HG03378 (cell line): ENCODE results near the gene GUCY2D.

Experiments
- ATAC-seq: cut with Tn5 transposase; IDR thresholded peaks from one replicate; pipeline ENCODE4 v1.9.1; 2021; ENCODE audit warnings: mild to moderate bottlenecking, moderate library complexity; ENCODE audit not compliant: unreplicated experiment

The GUCY2D gene

GRCh38 chr17:7989781-7990655 lies 12.4 kb upstream of the GUCY2D start:
- peak; percentile 53 for ATAC-seq

DNA sequence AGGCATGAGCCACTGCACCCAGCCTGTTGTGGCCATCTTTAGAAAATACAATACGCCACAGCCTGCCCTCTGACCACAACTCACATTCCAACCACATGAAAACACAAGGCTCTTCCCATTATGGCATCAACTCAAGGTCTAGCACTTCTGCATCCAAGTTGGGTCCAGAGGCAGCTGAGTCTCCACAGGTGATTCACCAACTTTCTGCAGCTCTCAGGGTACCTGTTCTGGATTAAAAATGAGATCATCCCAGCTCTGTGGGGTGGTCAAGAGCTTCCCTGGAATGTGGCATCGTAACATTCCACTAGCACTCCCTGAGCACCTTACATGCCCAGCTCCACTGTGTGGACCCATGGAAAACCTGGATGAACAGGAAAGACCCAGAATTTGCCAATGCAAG lies 9.9 kb upstream of the GUCY2D start:
- ATAC-seq, result no peak

- ATAC-seq, result no peak
Observed at GRCh38 chr17:7992924-7993323, 9.5 kb upstream of the GUCY2D start.

DNA sequence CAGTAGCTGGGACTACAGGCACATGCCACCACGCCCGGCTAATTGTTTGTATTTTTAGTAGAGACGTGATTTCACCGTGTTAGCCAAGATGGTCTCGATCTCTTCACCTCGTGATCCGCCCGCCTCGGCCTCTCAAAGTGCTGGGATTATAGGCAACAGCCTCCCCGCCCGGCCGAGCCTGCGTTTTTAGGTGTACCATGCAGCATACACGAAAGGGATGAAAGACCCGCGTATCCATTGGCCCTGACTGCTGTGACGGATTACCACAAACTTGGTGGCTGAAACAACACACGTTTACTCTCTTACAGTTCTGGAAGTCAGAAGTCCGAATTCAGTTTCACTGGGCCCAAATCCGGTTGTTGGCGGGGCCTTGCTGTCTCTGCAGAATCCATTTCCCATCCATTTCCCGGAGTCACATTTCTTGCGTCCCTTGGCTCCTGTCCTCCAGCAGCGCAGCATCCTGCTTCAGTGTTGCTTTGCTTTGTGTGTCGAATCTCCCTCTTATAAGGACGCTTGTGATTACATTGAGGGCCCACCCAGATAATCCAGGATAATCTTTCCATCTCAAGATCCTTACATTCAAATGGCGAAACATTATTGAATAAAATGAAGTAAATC lies 8.3 kb upstream of the GUCY2D start:
- no peak for ATAC-seq

- ATAC-seq, result no peak
Observed at GRCh38 chr17:7995724-7996123, 6.7 kb upstream of the GUCY2D start.

GRCh38 chr17:7997186-7997585 lies 5.2 kb upstream of the GUCY2D start:
- no peak for ATAC-seq

DNA sequence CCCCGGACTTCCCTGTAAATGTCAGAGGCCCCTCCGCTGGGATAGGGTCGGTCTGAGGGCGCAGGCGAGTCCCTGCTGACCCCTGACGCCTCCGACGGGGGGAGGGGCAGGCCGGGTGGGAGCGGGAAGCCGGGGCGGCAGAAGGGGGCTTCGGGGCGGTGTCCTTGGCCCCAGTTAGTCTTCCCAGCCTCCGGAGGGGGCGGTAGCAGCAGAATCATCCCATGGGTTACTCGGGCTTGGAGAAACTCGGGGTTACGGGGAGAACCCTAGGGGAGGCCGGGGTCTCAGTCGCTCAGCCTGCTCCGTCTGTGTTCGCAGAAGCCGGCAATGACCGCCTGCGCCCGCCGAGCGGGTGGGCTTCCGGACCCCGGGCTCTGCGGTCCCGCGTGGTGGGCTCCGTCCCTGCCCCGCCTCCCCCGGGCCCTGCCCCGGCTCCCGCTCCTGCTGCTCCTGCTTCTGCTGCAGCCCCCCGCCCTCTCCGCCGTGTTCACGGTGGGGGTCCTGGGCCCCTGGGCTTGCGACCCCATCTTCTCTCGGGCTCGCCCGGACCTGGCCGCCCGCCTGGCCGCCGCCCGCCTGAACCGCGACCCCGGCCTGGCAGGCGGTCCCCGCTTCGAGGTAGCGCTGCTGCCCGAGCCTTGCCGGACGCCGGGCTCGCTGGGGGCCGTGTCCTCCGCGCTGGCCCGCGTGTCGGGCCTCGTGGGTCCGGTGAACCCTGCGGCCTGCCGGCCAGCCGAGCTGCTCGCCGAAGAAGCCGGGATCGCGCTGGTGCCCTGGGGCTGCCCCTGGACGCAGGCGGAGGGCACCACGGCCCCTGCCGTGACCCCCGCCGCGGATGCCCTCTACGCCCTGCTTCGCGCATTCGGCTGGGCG lies 542 bp downstream of the GUCY2D start:
- ATAC-seq, result no peak

- ATAC-seq, result no peak
Observed at GRCh38 chr17:8003594-8004181, 1.3 kb downstream of the GUCY2D start.

DNA sequence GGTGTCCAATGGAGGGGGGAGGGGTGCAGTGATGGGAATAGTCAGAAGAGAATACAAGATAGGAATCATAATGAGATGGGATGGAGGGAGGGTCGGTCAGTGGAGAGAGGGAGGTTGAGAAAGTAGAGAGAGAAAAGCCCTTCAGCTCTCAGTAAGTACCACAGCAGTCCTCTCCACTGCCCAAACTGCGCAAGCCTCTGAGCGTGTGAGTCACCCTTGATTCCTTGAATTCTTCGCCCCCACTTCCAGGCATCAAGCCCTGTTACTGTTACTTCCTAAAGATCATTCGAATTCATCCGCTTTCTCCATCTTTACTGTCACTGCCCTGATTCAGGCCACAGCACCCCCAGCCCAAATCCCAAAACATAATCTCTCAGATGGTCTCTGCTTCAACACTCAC lies 2.5 kb downstream of the GUCY2D start:
- no peak for ATAC-seq

- no peak for ATAC-seq
Observed at GRCh38 chr17:8005357-8005756, 2.9 kb downstream of the GUCY2D start.

GRCh38 chr17:8005967-8006730 lies 3.7 kb downstream of the GUCY2D start:
- ATAC-seq, result no peak

DNA sequence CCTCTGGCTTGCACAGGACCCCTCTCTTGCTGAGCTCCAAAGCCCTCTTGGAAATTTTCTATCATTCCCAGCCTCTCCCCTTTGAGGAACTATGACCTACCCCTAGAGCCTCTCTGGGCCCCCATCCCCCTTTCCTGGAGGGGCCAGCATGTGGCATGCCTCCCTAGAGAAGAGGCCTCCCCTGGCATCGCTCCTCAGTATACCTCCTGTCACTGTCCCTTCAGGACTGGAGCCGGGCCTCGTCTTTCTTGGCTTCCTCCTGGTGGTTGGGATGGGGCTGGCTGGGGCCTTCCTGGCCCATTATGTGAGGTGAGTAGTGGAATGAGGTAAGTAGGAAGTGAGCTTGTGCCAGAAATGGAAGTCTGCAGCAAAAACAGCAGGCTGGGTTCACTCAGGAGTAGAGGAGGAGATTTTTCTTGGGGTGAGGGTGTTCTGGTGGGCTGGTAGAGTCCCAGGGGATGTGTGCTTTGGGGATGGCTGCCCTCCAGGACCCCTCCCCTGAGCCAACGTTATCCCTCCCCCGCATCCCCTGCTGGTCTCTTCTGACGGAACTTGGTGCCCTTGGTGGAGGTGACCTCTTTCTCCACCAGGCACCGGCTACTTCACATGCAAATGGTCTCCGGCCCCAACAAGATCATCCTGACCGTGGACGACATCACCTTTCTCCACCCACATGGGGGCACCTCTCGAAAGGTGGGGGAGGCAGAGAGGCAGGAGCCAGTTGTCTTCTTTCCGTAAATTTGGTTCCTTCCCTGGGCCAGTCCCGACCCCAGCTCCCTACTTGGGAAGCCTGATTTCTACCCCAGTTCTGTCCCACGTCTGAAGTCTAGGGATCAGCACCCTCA lies 4.6 kb downstream of the GUCY2D start:
- no peak for ATAC-seq

DNA sequence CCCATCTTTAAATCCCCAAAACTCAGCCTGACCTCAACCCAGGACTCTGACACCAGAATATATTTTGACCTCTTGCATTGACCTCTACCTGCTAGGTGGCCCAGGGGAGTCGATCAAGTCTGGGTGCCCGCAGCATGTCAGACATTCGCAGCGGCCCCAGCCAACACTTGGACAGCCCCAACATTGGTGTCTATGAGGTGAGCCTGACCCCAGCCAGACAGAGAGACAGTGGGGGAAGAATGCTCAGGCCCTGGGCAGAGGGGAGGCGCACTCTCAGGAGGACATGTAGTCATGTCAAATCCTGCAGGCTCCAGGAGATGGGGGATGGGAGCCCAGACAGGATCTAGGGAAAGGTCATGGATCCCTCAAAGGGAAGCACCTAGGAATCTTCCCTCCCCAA lies 5.4 kb downstream of the GUCY2D start:
- ATAC-seq, result no peak

DNA sequence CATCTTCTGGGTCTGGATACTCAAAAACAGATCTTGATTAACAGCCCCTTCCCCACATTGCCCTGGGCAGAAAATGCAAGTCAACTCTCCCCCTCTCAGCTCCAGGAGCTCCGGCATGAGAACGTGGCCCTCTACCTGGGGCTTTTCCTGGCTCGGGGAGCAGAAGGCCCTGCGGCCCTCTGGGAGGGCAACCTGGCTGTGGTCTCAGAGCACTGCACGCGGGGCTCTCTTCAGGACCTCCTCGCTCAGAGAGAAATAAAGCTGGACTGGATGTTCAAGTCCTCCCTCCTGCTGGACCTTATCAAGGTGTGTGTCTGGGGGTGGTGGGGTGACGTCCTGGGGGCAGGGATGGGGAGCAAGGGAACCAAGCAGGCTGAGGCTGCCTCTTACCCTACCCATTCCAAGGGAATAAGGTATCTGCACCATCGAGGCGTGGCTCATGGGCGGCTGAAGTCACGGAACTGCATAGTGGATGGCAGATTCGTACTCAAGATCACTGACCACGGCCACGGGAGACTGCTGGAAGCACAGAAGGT lies 9.7 kb downstream of the GUCY2D start:
- ATAC-seq, result no peak

- no peak for ATAC-seq
Observed at GRCh38 chr17:8012996-8013640, 10.7 kb downstream of the GUCY2D start.

DNA sequence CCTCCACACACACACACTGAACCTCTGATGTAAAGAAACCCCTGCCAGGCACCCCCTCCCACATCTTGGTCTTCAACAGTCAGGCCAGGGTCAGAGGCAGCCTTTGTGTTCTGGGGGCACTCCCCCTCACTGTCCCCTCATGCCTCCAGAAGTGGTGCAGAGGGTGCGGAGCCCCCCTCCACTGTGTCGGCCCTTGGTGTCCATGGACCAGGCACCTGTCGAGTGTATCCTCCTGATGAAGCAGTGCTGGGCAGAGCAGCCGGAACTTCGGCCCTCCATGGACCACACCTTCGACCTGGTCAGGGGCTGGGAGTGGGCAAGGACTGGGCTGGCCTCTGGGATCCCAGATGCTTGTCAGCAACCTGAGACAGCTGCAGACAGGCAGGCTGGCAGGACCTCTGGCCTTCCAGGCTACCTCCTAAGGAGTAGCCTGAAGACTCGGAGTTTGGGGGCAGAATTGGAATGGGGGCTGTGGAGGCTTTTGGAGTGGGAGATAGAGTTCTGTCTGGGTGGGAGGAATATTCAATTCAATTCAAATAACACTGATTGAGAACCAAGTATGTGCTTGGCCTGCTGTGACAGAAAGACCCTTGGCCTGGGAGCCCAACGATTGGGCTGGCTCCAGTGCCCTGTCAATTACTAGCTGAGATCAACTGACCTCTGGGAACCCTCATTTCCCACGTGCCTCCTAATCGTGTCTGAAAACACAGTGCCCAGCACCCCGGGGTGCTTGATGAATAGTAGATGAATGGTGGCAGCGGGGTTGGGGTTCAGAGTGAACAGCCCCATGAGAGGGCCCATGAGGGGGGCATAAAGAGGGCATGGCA lies 11.5 kb downstream of the GUCY2D start:
- no peak for ATAC-seq

DNA sequence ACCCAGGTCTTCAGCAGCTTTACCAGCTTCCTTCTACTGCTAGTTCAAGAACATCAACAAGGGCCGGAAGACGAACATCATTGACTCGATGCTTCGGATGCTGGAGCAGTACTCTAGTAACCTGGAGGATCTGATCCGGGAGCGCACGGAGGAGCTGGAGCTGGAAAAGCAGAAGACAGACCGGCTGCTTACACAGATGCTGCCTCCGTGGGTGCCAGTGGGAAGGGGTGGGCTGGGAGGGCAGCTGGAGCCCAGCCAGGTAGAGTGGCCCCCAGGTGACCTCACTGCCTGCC lies 12.1 kb downstream of the GUCY2D start:
- ATAC-seq, result no peak
